ENCODE measurements around the gene STKLD1.
"Not testable (repeated sequence)": the region's sequence is repeated elsewhere in the genome, so short reads cannot be mapped to it uniquely, and the experiment has no call there.

The STKLD1 gene

GRCh38 chr9:133334888-133335287, 41.3 kb upstream of the STKLD1 start:
- peak overlapping the region; percentile 96 for H3K4me3 ChIP-seq (ENCODE audit: low read depth, low read length)
- H3K27ac ChIP-seq (ENCODE audit: low read depth, low read length): not testable (repeated sequence)

GRCh38 chr9:133335924-133336811, 40.0 kb upstream of the STKLD1 start, which contains the start of gene SURF6:
Gene SURF6, minus strand, starts transcription at chr9:133336188. Its CDS starts 56 bp downstream, at chr9:133336132.
- H3K36me3 ChIP-seq (ENCODE audit: control insufficient read depth, insufficient read depth, low read length): peaks cover 62% of the 10 kb centered on the region

More at GRCh38 chr9:133334888-133335287, 41.3 kb upstream of the STKLD1 start:
- not testable (repeated sequence) for H3K27me3 ChIP-seq (ENCODE audit: control insufficient read depth, insufficient read depth, low read length); H3K9me3 ChIP-seq (ENCODE audit: control insufficient read depth, insufficient read depth, low read length); H3K4me1 ChIP-seq (ENCODE audit: control insufficient read depth, insufficient read depth, low read length)
- Histone ChIP-seq H3K36me3 (ENCODE audit: control insufficient read depth, insufficient read depth, low read length) (peaks cover 62% of the 10 kb centered on the region), H3K9ac (ENCODE audit: low read depth, low read length) (peak overlapping the region; percentile 92)

GRCh38 chr9:133339641-133340040, 36.5 kb upstream of the STKLD1 start:
- Histone ChIP-seq H3K9me3 (ENCODE audit: control insufficient read depth, insufficient read depth, low read length) (no peaks in the 10 kb centered on the region), H3K36me3 (ENCODE audit: control insufficient read depth, insufficient read depth, low read length) (peaks cover 59% of the 10 kb centered on the region), H3K4me3 (ENCODE audit: low read depth, low read length) (no peak overlapping the region), H3K9ac (ENCODE audit: low read depth, low read length) (no peak overlapping the region), H3K27ac (ENCODE audit: low read depth, low read length) (no peak overlapping the region), H3K4me1 (ENCODE audit: control insufficient read depth, insufficient read depth, low read length) (peaks cover 4% of the 10 kb centered on the region; the same call in 1 of the 2 replicates), H3K27me3 (ENCODE audit: control insufficient read depth, insufficient read depth, low read length) (no peaks in the 10 kb centered on the region)

More at GRCh38 chr9:133335924-133336811, 40.0 kb upstream of the STKLD1 start, which contains the start of gene SURF6:
- no peaks in the 10 kb centered on the region for H3K27me3 ChIP-seq (ENCODE audit: control insufficient read depth, insufficient read depth, low read length)
- peaks cover 7% of the 10 kb centered on the region; the same call in 1 of the 2 replicates for H3K4me1 ChIP-seq (ENCODE audit: control insufficient read depth, insufficient read depth, low read length)
- H3K9ac ChIP-seq (ENCODE audit: low read depth, low read length): peak within 1 kb of the TSS; percentile 92
- H3K27ac ChIP-seq (ENCODE audit: low read depth, low read length): peak within 1 kb of the TSS; percentile 94
- H3K9me3 ChIP-seq (ENCODE audit: control insufficient read depth, insufficient read depth, low read length): no peaks in the 10 kb centered on the region
- peak within 1 kb of the TSS; percentile 96 for H3K4me3 ChIP-seq (ENCODE audit: low read depth, low read length)

- Histone ChIP-seq H3K36me3 (ENCODE audit: control insufficient read depth, insufficient read depth, low read length) (peaks cover 64% of the 10 kb centered on the region), H3K27ac (ENCODE audit: low read depth, low read length) (no peak overlapping the region), H3K9me3 (ENCODE audit: control insufficient read depth, insufficient read depth, low read length) (no peaks in the 10 kb centered on the region), H3K4me1 (ENCODE audit: control insufficient read depth, insufficient read depth, low read length) (no peaks in the 10 kb centered on the region), H3K9ac (ENCODE audit: low read depth, low read length) (no peak overlapping the region), H3K4me3 (ENCODE audit: low read depth, low read length) (no peak overlapping the region), H3K27me3 (ENCODE audit: control insufficient read depth, insufficient read depth, low read length) (no peaks in the 10 kb centered on the region)
These were observed 35.9 kb upstream of the STKLD1 start for GRCh38 chr9:133340256-133340655.

- Histone ChIP-seq H3K27me3 (ENCODE audit: control insufficient read depth, insufficient read depth, low read length) (no peaks in the 10 kb centered on the region), H3K36me3 (ENCODE audit: control insufficient read depth, insufficient read depth, low read length) (peaks cover 70% of the 10 kb centered on the region), H3K9ac (ENCODE audit: low read depth, low read length) (no peak overlapping the region), H3K9me3 (ENCODE audit: control insufficient read depth, insufficient read depth, low read length) (no peaks in the 10 kb centered on the region), H3K4me1 (ENCODE audit: control insufficient read depth, insufficient read depth, low read length) (no peaks in the 10 kb centered on the region), H3K27ac (ENCODE audit: low read depth, low read length) (no peak overlapping the region), H3K4me3 (ENCODE audit: low read depth, low read length) (no peak overlapping the region)
These were observed 35.2 kb upstream of the STKLD1 start for GRCh38 chr9:133340916-133341315.

GRCh38 chr9:133341369-133342068, 34.6 kb upstream of the STKLD1 start:
- Histone ChIP-seq H3K27ac (ENCODE audit: low read depth, low read length) (no peak overlapping the region), H3K36me3 (ENCODE audit: control insufficient read depth, insufficient read depth, low read length) (peaks cover 75% of the 10 kb centered on the region), H3K9ac (ENCODE audit: low read depth, low read length) (no peak overlapping the region), H3K4me3 (ENCODE audit: low read depth, low read length) (no peak overlapping the region), H3K9me3 (ENCODE audit: control insufficient read depth, insufficient read depth, low read length) (no peaks in the 10 kb centered on the region), H3K27me3 (ENCODE audit: control insufficient read depth, insufficient read depth, low read length) (no peaks in the 10 kb centered on the region), H3K4me1 (ENCODE audit: control insufficient read depth, insufficient read depth, low read length) (peaks cover 3% of the 10 kb centered on the region; the same call in 1 of the 2 replicates)

GRCh38 chr9:133342069-133342406, 34.1 kb upstream of the STKLD1 start:
- Histone ChIP-seq H3K36me3 (ENCODE audit: control insufficient read depth, insufficient read depth, low read length) (peaks cover 75% of the 10 kb centered on the region), H3K4me3 (ENCODE audit: low read depth, low read length) (no peak overlapping the region), H3K27ac (ENCODE audit: low read depth, low read length) (peak overlapping the region; percentile 31), H3K27me3 (ENCODE audit: control insufficient read depth, insufficient read depth, low read length) (no peaks in the 10 kb centered on the region), H3K9me3 (ENCODE audit: control insufficient read depth, insufficient read depth, low read length) (no peaks in the 10 kb centered on the region), H3K4me1 (ENCODE audit: control insufficient read depth, insufficient read depth, low read length) (peaks cover 4% of the 10 kb centered on the region; the same call in 1 of the 2 replicates), H3K9ac (ENCODE audit: low read depth, low read length) (no peak overlapping the region)

- Histone ChIP-seq H3K36me3 (ENCODE audit: control insufficient read depth, insufficient read depth, low read length) (peaks cover 75% of the 10 kb centered on the region), H3K9ac (ENCODE audit: low read depth, low read length) (no peak overlapping the region), H3K27me3 (ENCODE audit: control insufficient read depth, insufficient read depth, low read length) (no peaks in the 10 kb centered on the region), H3K4me3 (ENCODE audit: low read depth, low read length) (no peak overlapping the region), H3K4me1 (ENCODE audit: control insufficient read depth, insufficient read depth, low read length) (peaks cover 4% of the 10 kb centered on the region; the same call in 1 of the 2 replicates), H3K9me3 (ENCODE audit: control insufficient read depth, insufficient read depth, low read length) (no peaks in the 10 kb centered on the region), H3K27ac (ENCODE audit: low read depth, low read length) (peak overlapping the region; percentile 31)
These were observed 33.6 kb upstream of the STKLD1 start for GRCh38 chr9:133342570-133342969.

GRCh38 chr9:133344071-133344470, 32.1 kb upstream of the STKLD1 start:
- Histone ChIP-seq H3K4me1 (ENCODE audit: control insufficient read depth, insufficient read depth, low read length) (peaks cover 4% of the 10 kb centered on the region; the same call in 1 of the 2 replicates), H3K9me3 (ENCODE audit: control insufficient read depth, insufficient read depth, low read length) (no peaks in the 10 kb centered on the region), H3K36me3 (ENCODE audit: control insufficient read depth, insufficient read depth, low read length) (peaks cover 75% of the 10 kb centered on the region), H3K27ac (ENCODE audit: low read depth, low read length) (no peak overlapping the region), H3K9ac (ENCODE audit: low read depth, low read length) (no peak overlapping the region), H3K4me3 (ENCODE audit: low read depth, low read length) (no peak overlapping the region), H3K27me3 (ENCODE audit: control insufficient read depth, insufficient read depth, low read length) (no peaks in the 10 kb centered on the region)

- Histone ChIP-seq H3K4me1 (ENCODE audit: control insufficient read depth, insufficient read depth, low read length) (peaks cover 10% of the 10 kb centered on the region; the same call in 1 of the 2 replicates), H3K9me3 (ENCODE audit: control insufficient read depth, insufficient read depth, low read length) (no peaks in the 10 kb centered on the region), H3K27ac (ENCODE audit: low read depth, low read length) (no peak overlapping the region), H3K36me3 (ENCODE audit: control insufficient read depth, insufficient read depth, low read length) (peaks cover 75% of the 10 kb centered on the region), H3K9ac (ENCODE audit: low read depth, low read length) (no peak overlapping the region; the same call in 1 of the 2 replicates), H3K27me3 (ENCODE audit: control insufficient read depth, insufficient read depth, low read length) (no peaks in the 10 kb centered on the region), H3K4me3 (ENCODE audit: low read depth, low read length) (no peak overlapping the region)
These were observed 31.2 kb upstream of the STKLD1 start for GRCh38 chr9:133344979-133345378.

- peaks cover 10% of the 10 kb centered on the region; the same call in 1 of the 2 replicates for H3K4me1 ChIP-seq (ENCODE audit: control insufficient read depth, insufficient read depth, low read length)
- no peaks in the 10 kb centered on the region for H3K27me3 ChIP-seq (ENCODE audit: control insufficient read depth, insufficient read depth, low read length)
- no peaks in the 10 kb centered on the region for H3K9me3 ChIP-seq (ENCODE audit: control insufficient read depth, insufficient read depth, low read length)
- no peak overlapping the region for H3K4me3 ChIP-seq (ENCODE audit: low read depth, low read length)
- H3K27ac ChIP-seq (ENCODE audit: low read depth, low read length): no peak overlapping the region
- no peak overlapping the region for H3K9ac ChIP-seq (ENCODE audit: low read depth, low read length)
- peaks cover 75% of the 10 kb centered on the region for H3K36me3 ChIP-seq (ENCODE audit: control insufficient read depth, insufficient read depth, low read length)
These were observed 30.6 kb upstream of the STKLD1 start for GRCh38 chr9:133345596-133345995.

Measured in HUES48 (cell line).